Measurements from ENCODE around the gene AGXT. TPM values are rescaled to one million over a fixed set of nuclear protein-coding genes. Genes with fewer than 3 reads are reported as not detected.

AGXT gene
- total and polyA plus RNA-seq, 2 of the 8 experiments (the other 6 are each of a cell fraction or from before 2014, with no cell fraction given): 0.03 TPM; not detected in 1

DNA sequence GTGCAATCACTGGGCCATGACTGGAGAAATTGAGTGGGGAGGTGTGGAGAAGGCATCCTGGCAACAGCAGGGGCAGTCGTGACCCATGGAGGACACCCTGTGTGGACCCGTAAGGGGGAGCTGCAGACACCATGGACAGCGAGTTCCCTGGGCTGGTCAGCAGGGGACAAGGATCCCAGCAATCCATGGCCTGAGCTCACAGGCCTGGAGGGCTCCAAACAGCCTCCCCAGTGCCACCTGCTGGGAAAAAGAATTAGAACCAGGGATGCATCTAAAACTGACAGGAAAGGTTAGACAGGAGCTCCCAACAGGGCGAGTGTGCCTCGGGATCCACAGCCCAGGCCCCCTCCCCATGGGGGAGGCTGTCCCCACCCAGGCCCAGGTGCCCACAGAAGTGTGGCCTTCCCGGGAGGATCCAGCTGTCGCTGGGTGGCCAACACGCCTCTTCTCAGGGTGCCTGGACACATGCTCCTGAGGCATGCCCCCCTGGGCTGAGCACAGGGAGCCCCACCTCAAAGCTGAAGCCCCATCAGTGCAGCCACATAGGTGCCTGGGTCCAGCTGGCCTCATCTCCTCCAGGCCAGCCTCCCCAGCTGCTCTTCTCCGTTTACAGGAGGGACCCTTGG lies 28.1 kb upstream of the AGXT start:
- CTCF ChIA-PET (ENCODE audit: partially characterized antibody): interaction anchor here (0.7 to 3.2 kb wide), 29 partner anchors 8 to 299 kb away, joined by 3 to 18 read pairs (median 4); partner anchors contain the start of gene KIF1A

More for the DNA sequence above, 28.1 kb upstream of the AGXT start:
- no peak overlapping the region for H3K4me2 ChIP-seq (ENCODE audit: insufficient read depth in 1 of 2, low read depth in 2 of 2, low read length in 2 of 2)
- H3K23me2 ChIP-seq (ENCODE audit: low read depth, low read length): no peaks in the 10 kb centered on the region
- no peak overlapping the region for H3K18ac ChIP-seq (ENCODE audit: extremely low read depth, low read length)
- no peak overlapping the region for H4K5ac ChIP-seq (ENCODE audit: insufficient read length, low read depth, low read length)
- POLR2A ChIA-PET (ENCODE audit: partially characterized antibody): interaction anchor here (0.6 to 2.3 kb wide), 6 partner anchors 19 to 62 kb away, joined by 3 to 11 read pairs (median 4); partner anchors contain the start of gene KIF1A
- H4K20me1 ChIP-seq (replicated peaks in 1 of 2; ENCODE audit: control insufficient read depth in 1 of 2, insufficient read depth in 2 of 2, low read length in 2 of 2): no peaks in the 10 kb centered on the region
- H3K14ac ChIP-seq (ENCODE audit: insufficient read length): no peak overlapping the region
- peak; percentile 46 to 62 for DNase-seq (ENCODE audit: low read depth in 1 of 2, low spot score in 2 of 2)
- no peak overlapping the region for H2BK12ac ChIP-seq (ENCODE audit: low read depth, low read length)
- no peaks in the 10 kb centered on the region for H3K27me3 ChIP-seq (replicated peaks in 1 of 4; ENCODE audit: control insufficient read depth in 3 of 4, extremely low read depth in 1 of 4, insufficient read depth in 3 of 4, low read length in 3 of 4)
- H3K56ac ChIP-seq (replicated peaks; ENCODE audit: insufficient read length, low read depth, low read length): no peak overlapping the region
- H4K8ac ChIP-seq (ENCODE audit: extremely low read depth, insufficient read depth, low read length): no peak overlapping the region; the same call in 1 of the 2 replicates
- H2BK5ac ChIP-seq (ENCODE audit: low read depth, low read length): no peak overlapping the region
- 86% methylated on average over 9 of the region's 9 CpGs; no CpG with 5 or more reads in 1 of the 2 experiments for WGBS, 2 experiments (ENCODE audit: extremely low coverage in 1 of 2, insufficient coverage in 1 of 2, insufficient read length in 1 of 2, insufficient replicate concordance in 2 of 2, low coverage in 1 of 2, low lambda C conversion rate in 2 of 2, missing lambda C conversion rate in 1 of 2)
- TF ChIP-seq, protein P1, sequence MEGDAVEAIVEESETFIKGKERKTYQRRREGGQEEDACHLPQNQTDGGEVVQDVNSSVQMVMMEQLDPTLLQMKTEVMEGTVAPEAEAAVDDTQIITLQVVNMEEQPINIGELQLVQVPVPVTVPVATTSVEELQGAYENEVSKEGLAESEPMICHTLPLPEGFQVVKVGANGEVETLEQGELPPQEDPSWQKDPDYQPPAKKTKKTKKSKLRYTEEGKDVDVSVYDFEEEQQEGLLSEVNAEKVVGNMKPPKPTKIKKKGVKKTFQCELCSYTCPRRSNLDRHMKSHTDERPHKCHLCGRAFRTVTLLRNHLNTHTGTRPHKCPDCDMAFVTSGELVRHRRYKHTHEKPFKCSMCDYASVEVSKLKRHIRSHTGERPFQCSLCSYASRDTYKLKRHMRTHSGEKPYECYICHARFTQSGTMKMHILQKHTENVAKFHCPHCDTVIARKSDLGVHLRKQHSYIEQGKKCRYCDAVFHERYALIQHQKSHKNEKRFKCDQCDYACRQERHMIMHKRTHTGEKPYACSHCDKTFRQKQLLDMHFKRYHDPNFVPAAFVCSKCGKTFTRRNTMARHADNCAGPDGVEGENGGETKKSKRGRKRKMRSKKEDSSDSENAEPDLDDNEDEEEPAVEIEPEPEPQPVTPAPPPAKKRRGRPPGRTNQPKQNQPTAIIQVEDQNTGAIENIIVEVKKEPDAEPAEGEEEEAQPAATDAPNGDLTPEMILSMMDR (IDR thresholded peaks at IDR 0.05; ENCODE audit: control extremely low read depth in 1 of 3, insufficient read depth in 1 of 3, low read depth in 1 of 3, low read length in 3 of 3): peak; percentile 23 to 74 (median 58)
- TF ChIP-seq, protein P2, sequence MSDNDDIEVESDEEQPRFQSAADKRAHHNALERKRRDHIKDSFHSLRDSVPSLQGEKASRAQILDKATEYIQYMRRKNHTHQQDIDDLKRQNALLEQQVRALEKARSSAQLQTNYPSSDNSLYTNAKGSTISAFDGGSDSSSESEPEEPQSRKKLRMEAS (IDR thresholded peaks at IDR 0.05): 0 out of 2 replicates have a peak, but pooled peaks have one; percentile 19
- no peak for TF ChIP-seq SIN3A (conservative IDR thresholded peaks at IDR 0.05 in 1 of 2, IDR thresholded peaks at IDR 0.05 in 1 of 2; ENCODE audit: low read depth in 1 of 2, low read length in 2 of 2)
- TF ChIP-seq RAD21 (IDR thresholded peaks at IDR 0.05 in 1 of 2, conservative IDR thresholded peaks at IDR 0.05 in 1 of 2; ENCODE audit: low read depth in 2 of 2, low read length in 2 of 2): peak; percentile 55 to 73
- no peak overlapping the region for H2BK15ac ChIP-seq (ENCODE audit: low read length)
- H3K36me3 ChIP-seq (ENCODE audit: control insufficient read depth in 2 of 4, insufficient read depth in 4 of 4, low read length in 3 of 4): no peaks in the 10 kb centered on the region
- no peak overlapping the region for H2BK20ac ChIP-seq (ENCODE audit: low read length)
- H3K4me1 ChIP-seq (replicated peaks in 1 of 4; ENCODE audit: control insufficient read depth in 3 of 4, insufficient read depth in 4 of 4, low read length in 3 of 4): peaks cover 0 to 4% (median 0%) of the 10 kb centered on the region in 4 experiments; a peak in 1 of 7 replicates
- no peak for FAIRE-seq
- no peak overlapping the region for H3K9ac ChIP-seq (replicated peaks in 1 of 4; ENCODE audit: extremely low read depth in 1 of 4, low read depth in 3 of 4, low read length in 3 of 4)
- H3K9me3 ChIP-seq (ENCODE audit: insufficient read depth in 2 of 2, low read depth in 1 of 2, low read length in 1 of 2): peaks cover under 1 to 2% of the 10 kb centered on the region in 2 experiments; a peak in 2 of 4 replicates
- H2AFZ ChIP-seq (ENCODE audit: low read length): no peak overlapping the region
- H3K79me2 ChIP-seq (ENCODE audit: control insufficient read depth in 1 of 2, insufficient read depth in 2 of 2, low read length in 2 of 2): no peaks in the 10 kb centered on the region
- no peak overlapping the region for H3K27ac ChIP-seq (ENCODE audit: low read depth, low read length)
- no peak overlapping the region for H4K91ac ChIP-seq (replicated peaks; ENCODE audit: insufficient read length, low read length)
- H2AK5ac ChIP-seq (ENCODE audit: low read depth, low read length): no peak overlapping the region
- H3K23ac ChIP-seq (ENCODE audit: insufficient read length): no peak overlapping the region
- H3K79me1 ChIP-seq (ENCODE audit: low read depth, low read length): no peaks in the 10 kb centered on the region
- H3K4me3 ChIP-seq (ENCODE audit: extremely low read depth in 1 of 4, insufficient read depth in 2 of 4, low read depth in 3 of 4, low read length in 4 of 4): no peak overlapping the region
- no peak overlapping the region for H2BK120ac ChIP-seq (replicated peaks; ENCODE audit: low read depth, low read length)
- H3K4ac ChIP-seq (replicated peaks; ENCODE audit: insufficient read length, low read depth, low read length): no peak overlapping the region

Measured in H1 (cell line).